HCT116 (cell line): ENCODE data around the gene MYH15. TPM values are rescaled to one million over a fixed set of nuclear protein-coding genes. Genes with fewer than 3 reads are reported as not detected.

ENCODE experiments used
- ATAC-seq: fragments of 200-7000 bp; cut with Tn5 transposase; 2 replicates; pipeline ENCODE4 v1.9.1; 2020; ENCODE audit warnings: mild to moderate bottlenecking, moderate library complexity
- BruUV-seq: library from RNA; stranded (reverse); fragments of 400-500 nt; replicated peaks from 2 replicates; lab custom pipeline; 2021; lab: Mats Ljungman, UMichigan
- CTCF ChIA-PET: fragments of 300-600 bp; sonication (Branson Sonifier 250); formaldehyde crosslinking; loops from one replicate; lab custom pipeline; 2021; ENCODE audit warnings: antibody characterized with exemption; lab: Charles Lee
- POLR2A ChIA-PET: fragments of 300-600, 350-600 bp; sonication (Branson Sonifier 250); formaldehyde crosslinking; loops from one replicate; lab custom pipeline; 2021; ENCODE audit warnings: antibody characterized with exemption; lab: Charles Lee
- RAD21 ChIA-PET, 2 experiments: fragments of 300-600 bp; sonication (Branson Sonifier 250); formaldehyde crosslinking; loops; one replicate each; lab custom pipeline; 2023; ENCODE audit warnings: low total read pairs in 2 of 2; ENCODE audit not compliant: uncharacterized antibody in 2 of 2, unreplicated experiment in 2 of 2, low non-redundant PET in 1 of 2; lab: Charles Lee
- DNase-seq: peaks from one replicate; pipeline ENCODE4 v3.0.0-alpha.2; 2010; ENCODE audit warnings: low read depth, low spot score
- H2AFZ ChIP-seq: fragments of 200-600 bp; shearing (Covaris generic), sonication (generic); 2 replicates; pipeline ENCODE4 v1.6.1; 2017; ENCODE audit warnings: low read depth, mixed run types, mixed read lengths, antibody characterized with exemption, low read length; ENCODE audit not compliant: poor library complexity, severe bottlenecking
- H3K27ac ChIP-seq: 2 replicates; pipeline ENCODE4 v1.5.1; 2012; ENCODE audit warnings: low read depth, low read length
- H3K27me3 ChIP-seq: fragments of 200-600 bp; sonication (generic); 2 replicates; pipeline ENCODE4 v1.6.1; 2016; ENCODE audit warnings: mixed run types, low read length, mixed read lengths; ENCODE audit not compliant: insufficient read depth
- H3K36me3 ChIP-seq, 2 experiments: fragments of 200-500 bp in 1 of 2; fragments of 200-600 bp in 1 of 2; sonication (Bioruptor generic) in 1 of 2; sonication (generic) in 1 of 2; 2 replicates each; pipeline versions ENCODE4 v1.5.1 to v1.6.1; 2014 to 2016; ENCODE audit warnings: low read length in 2 of 2, inconsistent platforms in 1 of 2, mixed read lengths in 1 of 2, mixed run types in 1 of 2; ENCODE audit not compliant: insufficient read depth in 2 of 2, control insufficient read depth in 1 of 2
- H3K4me1 ChIP-seq, 2 experiments: fragments of 200-600 bp in 1 of 2; sonication (generic) in 1 of 2; 2 replicates each; pipeline versions ENCODE4 v1.5.1 to v1.6.1; 2012 to 2017; ENCODE audit warnings: low read length in 2 of 2, inconsistent platforms in 1 of 2, mild to moderate bottlenecking in 1 of 2, mixed read lengths in 1 of 2, mixed run types in 1 of 2, moderate library complexity in 1 of 2; ENCODE audit not compliant: insufficient read depth in 2 of 2, control insufficient read depth in 1 of 2
- H3K4me2 ChIP-seq: fragments of 200-600 bp; sonication (generic); 2 replicates; pipeline ENCODE4 v1.6.1; 2017; ENCODE audit warnings: mixed run types, low read length, mixed read lengths
- H3K4me3 ChIP-seq, 2 experiments: fragments of 200-600 bp in 1 of 2; sonication (generic) in 1 of 2; replicated peaks in 1 of 2; 2 replicates each; pipeline ENCODE4 v1.5.1; 2011 to 2016; ENCODE audit warnings: low read length in 2 of 2, control low read depth in 1 of 2, low read depth in 1 of 2, mild to moderate bottlenecking in 1 of 2, mixed read lengths in 1 of 2, mixed run types in 1 of 2
- H3K79me2 ChIP-seq: fragments of 200-600 bp; sonication (generic); 2 replicates; pipeline ENCODE4 v1.6.1; 2017; ENCODE audit warnings: mild to moderate bottlenecking, mixed run types, low read length, moderate library complexity, mixed read lengths; ENCODE audit not compliant: insufficient read depth
- H3K9ac ChIP-seq: fragments of 200-600 bp; sonication (generic); 2 replicates; pipeline ENCODE4 v1.6.1; 2016; ENCODE audit warnings: low read length, mixed read lengths
- H3K9me2 ChIP-seq: fragments of 200-600 bp; sonication (generic), shearing (Covaris generic); 2 replicates; pipeline ENCODE4 v1.6.1; 2017; ENCODE audit warnings: mixed run types, mild to moderate bottlenecking, moderate library complexity; ENCODE audit not compliant: insufficient read depth
- H3K9me3 ChIP-seq, 2 experiments: fragments of 200-500 bp in 1 of 2; fragments of 200-600 bp in 1 of 2; sonication (Bioruptor generic) in 1 of 2; sonication (generic) in 1 of 2; 2 replicates each; pipeline ENCODE4 v1.6.1; 2014 to 2017; ENCODE audit warnings: low read length in 2 of 2, mixed read lengths in 2 of 2, inconsistent platforms in 1 of 2, low read depth in 1 of 2, mild to moderate bottlenecking in 1 of 2, mixed run types in 1 of 2, moderate library complexity in 1 of 2; ENCODE audit not compliant: control insufficient read depth in 1 of 2, insufficient read depth in 1 of 2
- H4K20me1 ChIP-seq: fragments of 200-600 bp; sonication (generic), shearing (Covaris generic); 2 replicates; pipeline ENCODE4 v1.6.1; 2017; ENCODE audit warnings: mixed run types, mild to moderate bottlenecking, moderate library complexity; ENCODE audit not compliant: insufficient read depth
- FOSL1 ChIP-seq: IDR thresholded peaks from 2 replicates; pipeline ENCODE4 v1.6.1; 2012; ENCODE audit warnings: low read depth
- JUND ChIP-seq: IDR thresholded peaks from 2 replicates; pipeline ENCODE4 v1.6.1; 2012
- RAD21 ChIP-seq: IDR thresholded peaks from 2 replicates; pipeline ENCODE4 v1.6.1; 2012; ENCODE audit warnings: low read depth, mild to moderate bottlenecking
- REST ChIP-seq: IDR thresholded peaks from 2 replicates; pipeline ENCODE4 v1.6.1; 2012; ENCODE audit warnings: low read depth
- intact Hi-C: fragments of 100-400 bp; cut with micrococcal nuclease; formaldehyde crosslinking; loops from 2 replicates; pipeline ENCODE4 v1.10.0; 2022
- total RNA-seq: library from RNA; stranded (reverse); gene quantifications from one replicate; pipeline ENCODE4 v1.2.1, GENCODE V29; 2021; ENCODE audit not compliant: unreplicated experiment

The MYH15 gene
- total RNA-seq, 1 experiment from 2014 or later: 11.2 TPM

- no peak for DNase-seq
- ChIA-PET POLR2A (no interaction called here), CTCF (no interaction called here), RAD21 (no interaction called here)
- intact Hi-C loops: no loop called here
- Histone ChIP-seq H4K20me1 (no peaks in the 10 kb centered on the region), H3K9me2 (no peaks in the 10 kb centered on the region), H3K79me2 (no peaks in the 10 kb centered on the region), H3K4me1 (no peaks in the 10 kb centered on the region), H3K9me3 (no peaks in the 10 kb centered on the region), H3K27ac (no peak overlapping the region), H3K4me2 (no peak overlapping the region), H3K27me3 (no peaks in the 10 kb centered on the region), H2AFZ (no peak overlapping the region), H3K36me3 (no peaks in the 10 kb centered on the region), H3K9ac (no peak overlapping the region), H3K4me3 (no peak overlapping the region)
- no TSS peak for BruUV-seq
- no peak for ATAC-seq
- TF ChIP-seq RAD21: no peak
- TF ChIP-seq FOSL1: no peak
Observed at GRCh38 chr3:108513961-108514360, 3.6 kb upstream of the MYH15 start.

GRCh38 chr3:108512671-108513070, 2.3 kb upstream of the MYH15 start:
- CTCF ChIA-PET: no interaction called here
- Histone ChIP-seq H3K9me3 (no peaks in the 10 kb centered on the region), H3K36me3 (no peaks in the 10 kb centered on the region), H3K4me1 (no peaks in the 10 kb centered on the region), H3K27ac (no peak overlapping the region), H3K4me2 (no peak overlapping the region), H3K9me2 (no peaks in the 10 kb centered on the region), H3K27me3 (no peaks in the 10 kb centered on the region), H4K20me1 (no peaks in the 10 kb centered on the region), H3K4me3 (no peak overlapping the region), H3K79me2 (no peaks in the 10 kb centered on the region), H3K9ac (no peak overlapping the region), H2AFZ (no peak overlapping the region)
- no peak for ATAC-seq
- BruUV-seq: no TSS peak
- POLR2A ChIA-PET: no interaction called here
- no peak for DNase-seq
- RAD21 ChIA-PET: no interaction called here
- no peak for TF ChIP-seq JUND
- no peak for TF ChIP-seq REST
- intact Hi-C loops: no loop called here
